HepG2 (cell line): ENCODE results near the gene INPP5K.

Experiments
- CBX2 ChIP-seq, 2 experiments: fragments of 200-600 bp in 1 of 2; sonication (generic); formaldehyde crosslinking in 1 of 2; IDR thresholded peaks; 2 replicates each; pipeline versions ENCODE4 v1.7.0 to v1.8.1; 2018 to 2022; ENCODE audit warnings: low read depth in 2 of 2, low read length in 1 of 2, mild to moderate bottlenecking in 1 of 2, missing genetic modification reagents in 1 of 2
- CTCF ChIP-seq: sonication (generic); formaldehyde crosslinking; IDR thresholded peaks from 2 replicates; pipeline ENCODE4 v1.5.0; 2020; ENCODE audit warnings: mild to moderate bottlenecking, missing genetic modification reagents, moderate library complexity
- MTA1 ChIP-seq: sonication (generic); formaldehyde crosslinking; IDR thresholded peaks from 2 replicates; pipeline ENCODE4 v1.4.0; 2020; ENCODE audit warnings: missing genetic modification reagents, mild to moderate bottlenecking, borderline replicate concordance
- POLR2A ChIP-seq, 2 experiments: IDR thresholded peaks; 2 replicates each; pipeline ENCODE4 v1.6.1; 2011; ENCODE audit warnings: low read depth in 2 of 2, low read length in 2 of 2, mild to moderate bottlenecking in 1 of 2, moderate library complexity in 1 of 2; ENCODE audit not compliant: insufficient read depth in 1 of 2
- POLR2AphosphoS5 ChIP-seq: IDR thresholded peaks from 2 replicates; pipeline ENCODE4 v1.6.1; 2012; ENCODE audit warnings: low read depth, low read length
- RFX5 ChIP-seq: IDR thresholded peaks from 2 replicates; pipeline ENCODE4 v1.6.1; 2011; ENCODE audit warnings: low read depth, low read length, improper control_type of control experiment
- ZBTB20 ChIP-seq: sonication (generic); formaldehyde crosslinking; IDR thresholded peaks from 2 replicates; pipeline ENCODE4 v1.8.1; 2023; ENCODE audit warnings: missing genetic modification reagents, low read depth, mild to moderate bottlenecking, borderline replicate concordance
- ZNF138 ChIP-seq: sonication (generic); formaldehyde crosslinking; IDR thresholded peaks from 2 replicates; pipeline ENCODE4 v1.5.0; 2020; ENCODE audit warnings: mild to moderate bottlenecking, low read depth, missing genetic modification reagents
- ZNF616 ChIP-seq: sonication (generic); formaldehyde crosslinking; IDR thresholded peaks from 2 replicates; pipeline ENCODE4 v1.5.0; 2020; ENCODE audit warnings: low read depth, mild to moderate bottlenecking, missing genetic modification reagents
- ZNF816 ChIP-seq: sonication (generic); formaldehyde crosslinking; IDR thresholded peaks from 2 replicates; pipeline ENCODE4 v1.8.0; 2022; ENCODE audit warnings: missing genetic modification reagents, mild to moderate bottlenecking, borderline replicate concordance
- TF ChIP-seq, protein P1 (sequence below): sonication (generic); formaldehyde crosslinking; IDR thresholded peaks from 2 replicates; pipeline ENCODE4 v1.4.0; 2020; ENCODE audit warnings: missing genetic modification reagents
- TF ChIP-seq, protein P2 (sequence below): sonication (generic); formaldehyde crosslinking; IDR thresholded peaks from 2 replicates; pipeline ENCODE4 v1.4.0; 2020; ENCODE audit warnings: missing genetic modification reagents, borderline replicate concordance
- TF ChIP-seq, protein P3 (sequence below): sonication (generic); formaldehyde crosslinking; IDR thresholded peaks from 2 replicates; pipeline ENCODE4 v1.4.0; 2020; ENCODE audit warnings: missing genetic modification reagents

DNA sequence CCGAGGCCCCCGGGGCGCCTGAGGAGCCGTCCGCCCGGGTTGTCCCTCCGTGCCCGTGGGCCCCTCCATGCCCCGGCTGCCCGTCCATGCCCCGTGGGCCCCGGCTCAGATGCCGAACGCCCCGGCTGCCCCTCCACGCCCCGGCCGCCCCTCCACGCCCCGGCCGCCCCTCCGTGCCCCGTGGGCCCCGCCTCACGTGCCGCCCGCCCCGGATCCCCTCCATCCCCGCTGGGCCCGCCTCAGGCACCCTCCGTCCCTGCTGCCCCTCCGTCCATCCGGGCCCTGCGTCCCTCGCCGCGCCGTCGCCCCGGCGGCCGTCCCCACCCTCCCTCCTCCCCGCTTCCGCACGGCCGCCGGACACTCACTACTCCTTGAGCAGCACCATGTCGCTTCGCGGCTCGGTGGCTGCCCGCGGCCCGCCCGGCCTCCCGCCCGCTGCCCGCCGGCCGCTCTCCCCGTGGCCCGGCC lies 45.8 kb upstream of the INPP5K start:
- TF ChIP-seq ZNF816 (no peak), CBX2 (IDR thresholded peaks at IDR 0.05; ENCODE audit: low read depth, low read length) (no peak), CBX2 (CRISPR knock-in tag; IDR thresholded peaks at IDR 0.05; ENCODE audit: low read depth) (no peak), CTCF (CRISPR knock-in tag) (no peak), POLR2AphosphoS5 (no peak), ZNF616 (CRISPR knock-in tag) (no peak), POLR2A (IDR thresholded peaks at IDR 0.05; ENCODE audit: insufficient read depth in 1 of 2, low read depth in 2 of 2, low read length in 2 of 2) (no peak), RFX5 (no peak), ZBTB20 (CRISPR knock-in tag) (no peak), ZNF138 (CRISPR knock-in tag) (no peak), MTA1 (CRISPR knock-in tag) (no peak)
- TF ChIP-seq, protein P1, sequence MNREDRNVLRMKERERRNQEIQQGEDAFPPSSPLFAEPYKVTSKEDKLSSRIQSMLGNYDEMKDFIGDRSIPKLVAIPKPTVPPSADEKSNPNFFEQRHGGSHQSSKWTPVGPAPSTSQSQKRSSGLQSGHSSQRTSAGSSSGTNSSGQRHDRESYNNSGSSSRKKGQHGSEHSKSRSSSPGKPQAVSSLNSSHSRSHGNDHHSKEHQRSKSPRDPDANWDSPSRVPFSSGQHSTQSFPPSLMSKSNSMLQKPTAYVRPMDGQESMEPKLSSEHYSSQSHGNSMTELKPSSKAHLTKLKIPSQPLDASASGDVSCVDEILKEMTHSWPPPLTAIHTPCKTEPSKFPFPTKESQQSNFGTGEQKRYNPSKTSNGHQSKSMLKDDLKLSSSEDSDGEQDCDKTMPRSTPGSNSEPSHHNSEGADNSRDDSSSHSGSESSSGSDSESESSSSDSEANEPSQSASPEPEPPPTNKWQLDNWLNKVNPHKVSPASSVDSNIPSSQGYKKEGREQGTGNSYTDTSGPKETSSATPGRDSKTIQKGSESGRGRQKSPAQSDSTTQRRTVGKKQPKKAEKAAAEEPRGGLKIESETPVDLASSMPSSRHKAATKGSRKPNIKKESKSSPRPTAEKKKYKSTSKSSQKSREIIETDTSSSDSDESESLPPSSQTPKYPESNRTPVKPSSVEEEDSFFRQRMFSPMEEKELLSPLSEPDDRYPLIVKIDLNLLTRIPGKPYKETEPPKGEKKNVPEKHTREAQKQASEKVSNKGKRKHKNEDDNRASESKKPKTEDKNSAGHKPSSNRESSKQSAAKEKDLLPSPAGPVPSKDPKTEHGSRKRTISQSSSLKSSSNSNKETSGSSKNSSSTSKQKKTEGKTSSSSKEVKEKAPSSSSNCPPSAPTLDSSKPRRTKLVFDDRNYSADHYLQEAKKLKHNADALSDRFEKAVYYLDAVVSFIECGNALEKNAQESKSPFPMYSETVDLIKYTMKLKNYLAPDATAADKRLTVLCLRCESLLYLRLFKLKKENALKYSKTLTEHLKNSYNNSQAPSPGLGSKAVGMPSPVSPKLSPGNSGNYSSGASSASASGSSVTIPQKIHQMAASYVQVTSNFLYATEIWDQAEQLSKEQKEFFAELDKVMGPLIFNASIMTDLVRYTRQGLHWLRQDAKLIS (CRISPR knock-in tag), result no peak
- TF ChIP-seq, protein P2, sequence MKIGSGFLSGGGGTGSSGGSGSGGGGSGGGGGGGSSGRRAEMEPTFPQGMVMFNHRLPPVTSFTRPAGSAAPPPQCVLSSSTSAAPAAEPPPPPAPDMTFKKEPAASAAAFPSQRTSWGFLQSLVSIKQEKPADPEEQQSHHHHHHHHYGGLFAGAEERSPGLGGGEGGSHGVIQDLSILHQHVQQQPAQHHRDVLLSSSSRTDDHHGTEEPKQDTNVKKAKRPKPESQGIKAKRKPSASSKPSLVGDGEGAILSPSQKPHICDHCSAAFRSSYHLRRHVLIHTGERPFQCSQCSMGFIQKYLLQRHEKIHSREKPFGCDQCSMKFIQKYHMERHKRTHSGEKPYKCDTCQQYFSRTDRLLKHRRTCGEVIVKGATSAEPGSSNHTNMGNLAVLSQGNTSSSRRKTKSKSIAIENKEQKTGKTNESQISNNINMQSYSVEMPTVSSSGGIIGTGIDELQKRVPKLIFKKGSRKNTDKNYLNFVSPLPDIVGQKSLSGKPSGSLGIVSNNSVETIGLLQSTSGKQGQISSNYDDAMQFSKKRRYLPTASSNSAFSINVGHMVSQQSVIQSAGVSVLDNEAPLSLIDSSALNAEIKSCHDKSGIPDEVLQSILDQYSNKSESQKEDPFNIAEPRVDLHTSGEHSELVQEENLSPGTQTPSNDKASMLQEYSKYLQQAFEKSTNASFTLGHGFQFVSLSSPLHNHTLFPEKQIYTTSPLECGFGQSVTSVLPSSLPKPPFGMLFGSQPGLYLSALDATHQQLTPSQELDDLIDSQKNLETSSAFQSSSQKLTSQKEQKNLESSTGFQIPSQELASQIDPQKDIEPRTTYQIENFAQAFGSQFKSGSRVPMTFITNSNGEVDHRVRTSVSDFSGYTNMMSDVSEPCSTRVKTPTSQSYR (CRISPR knock-in tag), result no peak
- TF ChIP-seq, protein P3, sequence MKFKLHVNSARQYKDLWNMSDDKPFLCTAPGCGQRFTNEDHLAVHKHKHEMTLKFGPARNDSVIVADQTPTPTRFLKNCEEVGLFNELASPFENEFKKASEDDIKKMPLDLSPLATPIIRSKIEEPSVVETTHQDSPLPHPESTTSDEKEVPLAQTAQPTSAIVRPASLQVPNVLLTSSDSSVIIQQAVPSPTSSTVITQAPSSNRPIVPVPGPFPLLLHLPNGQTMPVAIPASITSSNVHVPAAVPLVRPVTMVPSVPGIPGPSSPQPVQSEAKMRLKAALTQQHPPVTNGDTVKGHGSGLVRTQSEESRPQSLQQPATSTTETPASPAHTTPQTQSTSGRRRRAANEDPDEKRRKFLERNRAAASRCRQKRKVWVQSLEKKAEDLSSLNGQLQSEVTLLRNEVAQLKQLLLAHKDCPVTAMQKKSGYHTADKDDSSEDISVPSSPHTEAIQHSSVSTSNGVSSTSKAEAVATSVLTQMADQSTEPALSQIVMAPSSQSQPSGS (CRISPR knock-in tag), result no peak
